ENCODE measurements around the gene VCL. TPM values are rescaled to one million over a fixed set of nuclear protein-coding genes. Genes with fewer than 3 reads are reported as not detected.

VCL gene
- total RNA-seq, 1 donor from 2014 or later = 237 TPM

DNA sequence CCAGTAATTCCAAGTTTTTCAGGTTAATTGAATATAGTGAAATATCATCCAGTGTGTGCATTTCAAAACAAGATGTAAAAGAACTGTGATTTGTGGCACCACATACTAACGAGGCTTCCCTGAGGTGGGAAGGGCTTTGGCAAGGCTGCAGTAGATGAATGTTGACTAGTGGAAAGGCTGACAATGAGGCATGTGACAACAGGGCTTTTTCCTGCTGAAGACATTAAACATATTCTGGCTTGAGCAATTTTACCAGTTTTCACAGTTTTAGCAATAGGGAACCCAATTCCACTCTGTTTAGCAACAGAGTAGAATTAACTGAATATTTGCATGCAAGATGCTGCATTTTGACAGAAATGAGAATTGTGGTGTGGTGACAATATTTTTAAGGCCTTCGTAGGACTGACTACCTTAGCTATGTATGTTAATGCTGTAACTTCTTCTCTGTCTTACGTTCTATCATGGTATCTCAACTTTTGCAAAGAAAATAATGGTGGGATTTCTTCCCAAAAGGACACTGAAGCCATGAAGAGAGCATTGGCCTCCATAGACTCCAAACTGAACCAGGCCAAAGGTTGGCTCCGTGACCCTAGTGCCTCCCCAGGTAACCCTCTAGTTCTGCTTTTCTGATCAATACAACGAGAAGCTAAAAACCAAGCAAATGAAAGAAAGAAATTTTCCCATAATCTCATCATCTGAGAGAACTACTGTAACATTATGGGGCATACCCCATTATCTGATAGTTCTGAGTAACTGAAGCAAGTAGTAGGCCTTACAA is 84.2 kb downstream of the VCL start:
- ATAC-seq (no peak), DNase-seq (ENCODE audit: missing footprints) (no peak)
- intact Hi-C loops (cut with DNase I) = loop anchor here (5.0 kb wide), 2 partner anchors 125 to 195 kb away; no protein-coding TSS in a partner anchor

DNA sequence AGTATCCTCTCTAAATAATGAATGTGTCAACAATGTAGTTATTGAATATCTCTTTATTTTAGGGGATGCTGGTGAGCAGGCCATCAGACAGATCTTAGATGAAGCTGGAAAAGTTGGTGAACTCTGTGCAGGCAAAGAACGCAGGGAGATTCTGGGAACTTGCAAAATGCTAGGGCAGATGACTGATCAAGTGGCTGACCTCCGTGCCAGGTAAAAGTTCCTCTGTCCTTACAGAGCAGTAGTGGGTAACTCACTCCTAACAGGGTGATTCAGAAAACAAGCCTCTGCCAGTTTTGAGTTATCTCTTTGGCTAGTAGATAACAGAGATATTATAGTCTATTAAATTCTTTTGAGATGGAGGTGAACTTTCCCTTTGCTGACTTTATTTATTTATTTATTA is 85.4 kb downstream of the VCL start:
- ATAC-seq (no peak), DNase-seq (ENCODE audit: missing footprints) (no peak)
- intact Hi-C loops (cut with DNase I) = loop anchor here (5.0 kb wide), 2 partner anchors 126 to 196 kb away; no protein-coding TSS in a partner anchor

DNA sequence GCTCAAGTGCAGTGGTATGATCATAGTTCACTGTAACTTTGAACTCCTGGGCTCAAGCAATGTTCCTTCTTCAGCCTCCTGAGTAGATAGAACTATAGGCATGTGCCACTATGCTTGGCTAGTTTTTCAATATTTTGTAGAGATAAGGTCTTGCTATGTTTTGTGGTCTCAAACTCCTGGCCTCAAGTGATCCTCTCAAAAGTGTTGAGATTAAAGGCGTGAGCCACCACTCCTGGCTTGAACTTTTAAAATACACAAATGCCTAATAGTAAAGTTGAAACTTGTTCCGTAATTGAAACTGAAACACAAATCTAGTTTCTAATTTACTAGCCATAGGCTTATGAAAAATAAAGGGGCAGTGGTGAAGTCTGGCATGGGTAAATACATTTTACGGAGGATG is 87.0 kb downstream of the VCL start:
- DNase-seq (ENCODE audit: missing footprints) = no peak
- intact Hi-C loops (cut with DNase I) = loop anchor here (5.0 kb wide), 2 partner anchors 128 to 198 kb away; no protein-coding TSS in a partner anchor
- no peak for ATAC-seq

DNA sequence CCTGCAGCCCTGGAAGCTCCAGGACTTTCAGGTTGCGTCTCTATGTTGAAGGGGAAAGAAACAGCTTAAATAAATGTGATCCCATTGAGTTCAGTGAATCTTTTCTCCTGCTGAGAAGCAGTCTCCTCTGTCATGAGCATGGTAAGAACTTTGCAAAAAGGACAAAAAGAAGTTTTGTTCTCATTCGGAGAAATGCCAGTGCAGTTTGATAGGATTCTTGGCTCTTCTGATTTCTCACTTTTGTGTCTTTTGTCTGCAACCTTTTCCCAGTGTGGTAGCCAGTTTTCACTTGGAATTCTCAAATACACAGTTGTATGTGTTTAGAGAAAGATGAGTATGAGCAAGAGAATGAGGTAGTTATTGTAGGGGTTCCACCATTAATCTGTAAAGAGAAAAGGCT is 88.4 kb downstream of the VCL start:
- DNase-seq (ENCODE audit: missing footprints) (no peak), ATAC-seq (no peak)
- intact Hi-C loops (cut with DNase I) = no loop called here

DNA sequence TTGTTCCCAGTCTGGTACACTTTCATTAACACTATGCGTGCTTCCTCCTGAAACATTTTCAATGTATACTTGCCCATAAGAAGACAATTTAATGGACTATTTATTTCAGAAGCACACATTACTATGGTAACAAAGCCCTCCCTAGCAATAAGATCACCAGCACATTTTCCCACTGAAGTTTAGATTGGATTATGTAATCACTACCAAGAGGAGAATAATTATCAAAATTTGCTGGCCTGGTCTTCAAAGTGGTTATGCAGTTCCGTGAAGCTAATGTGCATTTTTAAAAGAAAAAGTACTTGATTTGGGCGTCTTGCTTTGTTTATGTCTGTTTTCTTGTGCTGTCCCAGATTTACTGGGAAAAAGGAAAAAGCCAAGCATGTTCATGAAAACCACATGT is 90.8 kb downstream of the VCL start:
- intact Hi-C loops (cut with DNase I) = no loop called here
- DNase-seq (ENCODE audit: missing footprints) (no peak), ATAC-seq (no peak)

DNA sequence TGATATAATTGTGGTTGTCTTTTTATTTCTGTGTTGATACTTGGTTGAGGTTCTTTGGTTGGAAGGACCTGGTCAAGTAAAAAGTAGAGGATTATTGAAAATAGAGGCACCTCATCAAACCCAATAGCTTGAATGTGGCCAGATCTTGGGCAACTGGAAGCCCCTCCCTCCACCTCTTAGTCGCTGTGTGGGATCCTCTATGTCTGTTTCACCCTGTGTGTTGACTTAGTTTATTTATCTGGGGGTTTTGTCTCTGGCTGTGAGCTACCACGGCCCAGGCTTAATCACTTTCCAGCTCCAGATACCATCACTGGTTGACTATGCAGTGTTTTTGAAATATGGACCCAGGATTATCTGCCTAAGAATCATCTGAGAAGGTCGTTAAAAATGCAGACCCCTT is 94.5 kb downstream of the VCL start:
- ATAC-seq = no peak
- intact Hi-C loops (cut with DNase I) = no loop called here
- no peak for DNase-seq (ENCODE audit: missing footprints)

DNA sequence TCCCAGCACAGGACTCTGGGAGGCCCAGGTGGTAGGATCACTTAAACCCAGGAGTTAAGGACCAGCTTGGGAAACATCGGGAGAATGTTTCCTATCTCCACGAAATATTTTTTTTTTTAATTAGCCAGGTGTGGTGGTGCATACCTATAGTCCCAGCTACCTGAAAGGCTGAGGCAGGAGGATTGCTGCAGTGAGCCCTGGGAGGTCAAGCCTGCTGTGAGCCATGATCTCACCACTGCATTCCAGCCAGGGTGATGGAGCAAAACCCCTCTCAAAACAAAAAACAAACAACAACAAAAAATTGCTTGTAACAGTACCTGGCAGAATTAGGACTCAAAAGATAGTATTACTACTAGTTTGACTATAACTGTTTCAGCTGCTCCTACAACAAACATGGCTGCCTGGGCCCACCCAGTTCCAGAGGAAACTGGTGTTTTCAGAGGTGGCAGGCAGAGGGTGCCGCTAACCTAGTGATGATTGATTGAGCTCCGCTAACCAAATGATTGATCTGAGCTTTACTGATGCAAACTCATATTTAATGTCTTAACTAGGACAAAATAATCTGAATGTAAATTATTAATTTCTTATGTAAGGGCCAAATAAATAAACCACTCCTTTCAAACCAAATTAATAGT is 95.7 kb downstream of the VCL start:
- ATAC-seq = no peak
- intact Hi-C loops (cut with DNase I) = no loop called here
- DNase-seq (ENCODE audit: missing footprints) = no peak

DNA sequence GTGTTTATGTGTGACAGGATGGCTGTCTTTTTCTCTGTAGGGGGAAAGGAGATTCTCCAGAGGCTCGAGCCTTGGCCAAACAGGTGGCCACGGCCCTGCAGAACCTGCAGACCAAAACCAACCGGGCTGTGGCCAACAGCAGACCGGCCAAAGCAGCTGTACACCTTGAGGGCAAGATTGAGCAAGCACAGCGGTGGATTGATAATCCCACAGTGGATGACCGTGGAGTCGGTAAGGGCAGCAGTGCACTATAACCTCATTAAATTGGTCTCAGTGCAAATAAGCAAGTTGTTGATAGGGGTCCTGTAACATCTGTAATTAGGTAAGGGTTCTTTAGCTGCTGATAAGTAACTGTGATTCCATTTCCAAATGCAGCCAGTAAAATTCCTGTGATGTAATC is 96.3 kb downstream of the VCL start:
- no peak for ATAC-seq
- intact Hi-C loops (cut with DNase I) = no loop called here
- DNase-seq (ENCODE audit: missing footprints) = no peak

DNA sequence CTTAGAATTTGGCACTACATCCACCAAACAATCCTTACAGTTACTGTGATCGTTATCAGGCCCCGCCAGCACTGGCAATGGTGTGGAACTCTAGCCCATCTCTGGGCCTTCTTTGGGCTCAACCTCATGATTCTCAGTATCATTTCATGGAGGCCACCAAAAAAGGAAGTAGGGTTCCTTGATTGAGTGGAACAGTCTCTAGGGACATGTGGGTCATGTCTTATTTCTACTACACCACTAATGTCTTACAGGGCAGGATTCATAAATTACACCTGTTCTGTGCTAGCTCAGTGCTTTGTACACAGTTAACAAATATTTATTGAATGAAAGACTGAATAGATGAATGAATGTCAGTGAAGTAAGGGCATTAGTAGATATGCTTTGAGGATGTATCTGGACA is 98.9 kb downstream of the VCL start:
- intact Hi-C loops (cut with DNase I) = no loop called here
- DNase-seq (ENCODE audit: missing footprints) = no peak
- ATAC-seq = no peak

DNA sequence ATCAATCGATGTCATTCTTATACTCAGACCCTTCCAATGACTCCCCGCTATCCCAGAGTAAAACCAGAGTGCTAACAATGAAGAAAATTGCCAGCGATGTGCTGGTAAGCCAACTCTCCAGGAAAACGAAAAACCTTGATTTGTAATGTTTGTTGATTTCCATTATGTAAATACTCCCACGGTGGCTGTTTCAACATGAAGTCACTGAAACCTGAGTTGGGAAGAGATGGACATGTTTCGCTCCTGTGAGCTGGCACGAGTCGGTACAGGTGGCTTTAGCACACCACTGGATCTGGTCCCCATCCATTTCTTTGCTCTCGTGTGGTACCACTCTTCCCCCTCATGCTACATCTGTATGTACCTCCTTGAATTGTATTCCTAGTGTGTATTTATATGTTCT is 99.9 kb downstream of the VCL start:
- DNase-seq (ENCODE audit: missing footprints) = no peak

DNA sequence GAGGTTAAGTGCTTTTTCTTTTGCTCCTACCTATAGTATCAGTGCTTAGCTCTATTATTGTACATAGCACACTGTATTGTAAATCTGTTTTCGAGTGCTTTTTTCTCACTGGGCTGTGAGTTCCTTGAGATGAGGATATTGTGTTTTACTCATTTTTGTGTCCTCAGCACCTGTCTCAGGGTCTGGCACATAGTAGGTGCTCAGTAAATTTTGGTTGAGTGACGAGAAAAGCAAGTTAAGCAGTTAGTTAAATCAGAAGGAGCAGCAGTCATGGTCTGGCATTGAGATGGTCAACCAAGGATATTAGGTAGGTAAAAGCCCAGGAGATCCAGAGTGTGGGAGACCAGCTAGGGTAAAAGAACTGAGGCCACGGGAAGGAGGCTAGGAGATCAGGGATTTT is 101.5 kb downstream of the VCL start:
- ATAC-seq = no peak
- DNase-seq (ENCODE audit: missing footprints) = no peak
- intact Hi-C loops (cut with DNase I) = no loop called here

More for the DNA sequence above, 99.9 kb downstream of the VCL start:
- ATAC-seq = no peak
- intact Hi-C loops (cut with DNase I) = no loop called here

DNA sequence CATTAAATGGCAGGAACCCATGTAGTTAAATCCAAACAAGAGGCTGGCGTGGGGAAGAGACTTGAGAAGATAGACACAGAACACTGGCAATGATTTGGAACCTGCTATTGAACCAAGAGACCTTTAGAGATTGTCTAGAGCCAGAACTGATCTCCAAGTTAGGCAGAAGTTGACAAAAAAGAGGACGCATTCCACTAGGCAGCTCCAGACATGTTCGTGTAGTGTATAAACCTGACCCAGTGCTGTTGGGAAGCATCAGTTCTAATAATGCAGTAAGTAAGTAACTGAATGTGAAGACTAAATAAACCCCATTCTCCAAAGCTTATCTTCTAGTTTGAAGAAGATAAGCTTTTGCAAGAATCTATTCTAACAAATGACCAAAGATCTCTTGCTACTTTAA is 101.9 kb downstream of the VCL start:
- intact Hi-C loops (cut with DNase I) = no loop called here
- ATAC-seq (no peak), DNase-seq (ENCODE audit: missing footprints) (no peak)

DNA sequence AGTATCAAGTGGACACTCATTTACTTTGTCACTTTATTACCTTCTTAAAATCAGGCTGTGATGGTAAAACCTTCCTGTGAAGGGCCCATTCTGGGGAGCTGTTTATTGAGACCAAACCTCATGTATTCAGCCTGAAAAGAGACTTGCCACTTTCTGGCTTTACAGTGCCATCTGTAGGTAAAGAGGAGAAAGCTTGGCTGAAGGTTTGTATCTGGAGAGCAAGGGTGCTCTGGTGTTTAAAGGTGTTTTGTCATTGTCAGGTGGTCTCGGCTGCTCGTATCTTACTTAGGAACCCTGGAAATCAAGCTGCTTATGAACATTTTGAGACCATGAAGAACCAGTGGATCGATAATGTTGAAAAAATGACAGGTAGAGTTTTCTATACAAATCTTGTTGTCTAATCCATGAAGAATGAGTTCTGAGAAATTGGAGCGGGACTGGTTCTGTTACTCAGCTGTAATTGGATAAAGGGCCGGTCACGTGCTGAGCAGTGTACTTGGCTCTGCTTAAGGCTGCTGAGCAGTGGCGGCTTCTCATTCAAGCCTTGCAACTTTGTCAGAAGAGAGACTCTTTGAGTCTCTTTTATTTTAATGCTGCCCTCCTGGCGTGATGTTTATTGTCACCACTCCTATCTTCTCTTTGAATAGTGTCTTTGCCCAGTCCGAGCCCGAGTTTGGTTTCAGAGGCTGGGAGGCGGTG is 105.8 kb downstream of the VCL start:
- no peak for DNase-seq (ENCODE audit: missing footprints)
- intact Hi-C loops (cut with DNase I) = no loop called here
- ATAC-seq = no peak

DNA sequence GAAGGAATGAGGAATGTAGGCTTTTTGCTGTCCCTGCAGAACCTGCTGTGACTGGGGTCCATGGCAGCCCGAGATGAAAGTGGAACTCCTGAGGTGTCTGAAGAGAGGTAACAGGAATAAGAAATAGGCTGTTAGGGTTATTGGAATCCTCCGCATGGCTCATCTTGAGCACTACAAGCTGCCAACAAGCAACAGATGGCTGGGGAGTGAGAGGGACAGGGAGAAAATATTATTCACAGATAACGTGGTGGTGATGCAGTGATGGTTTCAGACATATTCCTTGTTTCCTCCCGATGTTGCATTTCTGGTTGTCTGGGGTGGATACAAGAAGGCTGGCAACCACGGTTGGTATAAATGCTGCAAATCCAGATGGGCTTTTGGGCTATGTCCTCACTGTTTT is 106.6 kb downstream of the VCL start:
- DNase-seq (ENCODE audit: missing footprints) (no peak), ATAC-seq (no peak)
- intact Hi-C loops (cut with DNase I) = no loop called here

DNA sequence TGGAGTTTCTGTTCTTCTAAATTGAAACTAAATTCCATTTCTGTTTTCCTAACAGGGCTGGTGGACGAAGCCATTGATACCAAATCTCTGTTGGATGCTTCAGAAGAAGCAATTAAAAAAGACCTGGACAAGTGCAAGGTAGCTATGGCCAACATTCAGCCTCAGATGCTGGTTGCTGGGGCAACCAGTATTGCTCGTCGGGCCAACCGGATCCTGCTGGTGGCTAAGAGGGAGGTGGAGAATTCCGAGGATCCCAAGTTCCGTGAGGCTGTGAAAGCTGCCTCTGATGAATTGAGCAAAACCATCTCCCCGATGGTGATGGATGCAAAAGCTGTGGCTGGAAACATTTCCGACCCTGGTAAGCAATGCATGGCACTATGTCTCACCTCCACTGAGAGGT is 107.1 kb downstream of the VCL start:
- no peak for ATAC-seq
- intact Hi-C loops (cut with DNase I) = no loop called here
- no peak for DNase-seq (ENCODE audit: missing footprints)

DNA sequence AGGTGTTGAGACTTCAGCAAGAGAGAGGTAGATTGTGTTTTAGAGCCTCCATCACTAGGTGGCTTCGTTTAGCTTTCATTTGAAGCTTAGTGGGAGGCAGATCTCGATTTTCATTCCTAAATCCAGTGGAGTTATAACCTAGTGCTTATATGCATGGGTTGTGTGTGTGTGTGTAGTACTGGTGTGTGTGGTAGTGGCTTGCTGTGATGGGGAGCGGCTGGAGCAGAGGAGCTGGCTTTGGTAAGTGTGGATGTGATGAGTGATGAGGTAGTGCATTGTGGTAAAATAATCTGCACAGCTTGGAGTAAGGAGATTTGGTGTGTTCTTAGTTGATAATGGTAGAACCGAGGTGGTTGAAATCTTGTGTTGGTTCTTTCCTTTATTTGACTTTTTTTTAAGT is 109.5 kb downstream of the VCL start:
- DNase-seq (ENCODE audit: missing footprints) (no peak), ATAC-seq (no peak)
- intact Hi-C loops (cut with DNase I) = no loop called here

DNA sequence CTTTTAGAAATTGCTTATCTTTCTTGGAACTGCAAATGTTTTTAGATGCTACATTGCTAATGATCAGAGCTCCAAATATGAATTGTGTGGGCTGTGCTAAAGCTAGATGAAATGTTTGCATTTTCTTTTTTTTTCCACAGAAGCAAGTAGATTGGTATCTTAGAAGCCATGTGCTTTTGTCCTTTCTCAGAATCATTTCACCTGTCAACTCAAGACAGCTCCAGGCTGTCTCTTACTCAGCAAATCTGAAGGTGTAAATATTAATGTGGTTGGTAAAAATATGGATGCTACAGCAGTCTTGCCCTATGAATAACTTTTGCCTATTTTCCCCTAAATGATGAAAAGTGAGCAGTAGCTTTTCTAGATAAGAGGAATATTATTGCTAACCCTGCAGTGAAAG is 111.5 kb downstream of the VCL start:
- intact Hi-C loops (cut with DNase I) = no loop called here
- ATAC-seq = no peak
- DNase-seq (ENCODE audit: missing footprints) = no peak

DNA sequence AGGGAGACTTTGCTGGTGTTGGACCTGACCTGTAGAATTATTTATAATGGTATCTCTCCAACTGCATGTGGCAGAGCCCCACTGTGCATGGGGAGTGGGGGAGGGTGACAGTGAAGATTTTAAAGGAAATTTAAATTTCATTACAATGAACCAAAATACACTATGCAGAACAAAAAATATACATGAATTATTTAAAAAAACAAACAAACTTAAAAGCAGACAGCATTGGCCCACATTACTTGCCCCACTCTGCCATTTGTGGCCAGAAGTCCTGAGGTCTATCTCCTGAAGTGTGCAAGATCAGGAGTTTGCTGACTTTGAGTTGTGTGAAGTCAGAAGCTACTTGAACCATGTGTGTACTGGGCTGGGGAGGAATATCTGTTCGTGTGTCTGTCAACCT is 112.2 kb downstream of the VCL start:
- intact Hi-C loops (cut with DNase I) = no loop called here
- DNase-seq (ENCODE audit: missing footprints) (no peak), ATAC-seq (no peak)

DNA sequence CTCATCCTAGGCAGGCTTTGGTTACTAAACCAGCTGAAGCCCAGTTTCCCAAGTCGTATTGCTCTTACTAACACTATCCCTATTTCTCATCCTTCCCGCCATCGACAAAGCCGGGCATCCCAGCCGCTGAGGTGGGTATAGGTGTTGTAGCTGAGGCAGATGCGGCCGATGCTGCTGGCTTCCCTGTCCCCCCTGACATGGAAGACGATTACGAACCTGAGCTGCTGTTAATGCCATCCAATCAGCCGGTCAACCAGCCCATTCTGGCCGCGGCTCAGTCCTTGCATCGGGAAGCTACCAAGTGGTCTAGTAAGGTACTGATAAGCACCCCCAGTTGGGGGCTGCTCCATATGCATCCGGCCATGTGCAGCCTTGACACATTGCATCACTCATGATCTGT is 113.9 kb downstream of the VCL start:
- ATAC-seq = no peak
- intact Hi-C loops (cut with DNase I) = no loop called here
- no peak for DNase-seq (ENCODE audit: missing footprints)

DNA sequence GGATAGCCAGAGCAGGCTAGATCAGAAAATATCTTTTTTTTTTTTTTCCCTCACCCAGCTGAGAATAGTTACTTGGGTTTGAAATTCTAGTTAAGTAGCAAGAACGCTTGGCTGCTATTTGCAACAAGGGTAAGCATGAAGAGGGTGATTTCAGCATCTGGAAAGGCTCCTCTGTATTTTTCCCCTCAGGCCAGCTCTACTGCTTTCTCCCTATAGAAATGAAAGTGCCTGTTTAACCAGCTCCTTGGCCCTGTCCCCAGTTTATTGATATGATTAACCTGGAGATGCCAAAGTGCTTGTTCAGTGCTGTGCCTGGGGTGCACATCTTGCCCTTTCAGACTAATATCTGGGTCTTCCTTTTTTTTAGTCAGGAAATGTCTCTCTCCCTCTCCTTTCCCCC is 115.6 kb downstream of the VCL start:
- intact Hi-C loops (cut with DNase I) = no loop called here
- ATAC-seq (peak; percentile 18), DNase-seq (ENCODE audit: missing footprints) (no peak)
